ENCODE measurements around the gene ZNF324. TPM values are rescaled to one million over a fixed set of nuclear protein-coding genes. Genes with fewer than 3 reads are reported as not detected.

The ZNF324 gene
- total RNA-seq (2016; rRNA removed; fragmentation: Illumina TruSeq; extraction: Trizol) (4.0 and 4.7 TPM in 2 replicates), polyA plus RNA-seq (2011; rRNA removed) (1.1 and 1.6 TPM in 2 replicates), polyA minus RNA-seq (2011; rRNA and poly(A)+ RNA removed; ENCODE audit: low replicate concordance) (10.2 and 18.5 TPM in 2 replicates), Bru-seq, nascent RNA (percentile 52 among the genes with signal in this experiment), BruChase-seq, experiment 1, labeled RNA remaining after a 6-hour chase (percentile 59 among the genes with signal in this experiment), BruChase-seq, experiment 2, labeled RNA remaining after a 2-hour chase (percentile 58 among the genes with signal in this experiment)
- 0.30 and 1.2 TPM in 2 replicates for total RNA-seq (2016; cell fraction: cytosol; rRNA removed; fragmentation: Illumina TruSeq; extraction: Trizol; ENCODE audit: low read depth)
- 4.0 and 5.4 TPM in 2 replicates for total RNA-seq (2016; cell fraction: insoluble cytoplasmic fraction; rRNA removed; fragmentation: Illumina TruSeq; extraction: Trizol)
- total RNA-seq (2016; cell fraction: membrane; rRNA removed; fragmentation: Illumina TruSeq; extraction: Trizol): 1.7 and 1.8 TPM in 2 replicates
- total RNA-seq (2016; cell fraction: nucleus; rRNA removed; fragmentation: Illumina TruSeq; extraction: Trizol): 4.7 and 6.2 TPM in 2 replicates
- polyA plus RNA-seq (2011; cell fraction: cytosol; rRNA removed): 1.5 and 1.6 TPM in 2 replicates
- 6.4 TPM in 2 replicates for polyA plus RNA-seq (2011; cell fraction: nucleus; rRNA removed)
- polyA plus RNA-seq (2012): 1.8 and 2.3 TPM in 2 replicates
- 0.07 and 0.16 TPM in 2 replicates for polyA plus RNA-seq (2016; cell fraction: cytosol; fragmentation: Illumina TruSeq; extraction: Trizol; ENCODE audit: low read depth)
- 2.1 and 2.5 TPM in 2 replicates for polyA plus RNA-seq (2016; cell fraction: insoluble cytoplasmic fraction; fragmentation: Illumina TruSeq; extraction: Trizol; ENCODE audit: low read depth)
- 0.45 and 0.47 TPM in 2 replicates for polyA plus RNA-seq (2016; cell fraction: membrane; fragmentation: Illumina TruSeq; extraction: Trizol; ENCODE audit: low read depth)
- polyA plus RNA-seq (2016; cell fraction: nucleus; fragmentation: Illumina TruSeq; extraction: Trizol; ENCODE audit: insufficient read depth, low read depth): 3.4 and 3.6 TPM in 2 replicates
- polyA minus RNA-seq (2011; cell fraction: cytosol; rRNA and poly(A)+ RNA removed): 1.9 and 2.6 TPM in 2 replicates
- polyA minus RNA-seq (2011; cell fraction: nucleus; rRNA and poly(A)+ RNA removed): 10.4 and 13.9 TPM in 2 replicates
- long read RNA-seq, experiment 1, partial matches to known transcripts: 0 of 4 reads
- long read RNA-seq, experiment 1, other reads (novel, unspliced or antisense): 1 of 4 reads
- long read RNA-seq, experiment 2, transcript ZNF324-201 (4 exons, 3,000 nt): major isoform, 5 of 8 reads
- long read RNA-seq, experiment 2, partial matches to known transcripts: 0 of 8 reads
- long read RNA-seq, experiment 2, other reads (novel, unspliced or antisense): 3 of 8 reads

GRCh38 chr19:58466760-58467589 lies at the start of gene ZNF324:
TSS of gene ZNF324 (plus strand) at chr19:58467080. CDS start at chr19:58469186, 2,106 bp downstream.
- in situ Hi-C loops (cut with HindIII; ENCODE audit: extremely low pct_ligation_motif_present, low pct_unique_long_range_greater_than_20kb): no loop called here
- FAIRE-seq (peak; percentile 80), DNase-seq (ENCODE audit: low spot score) (peak; percentile 94), ATAC-seq (peak; percentile 89)
- peak within 1 kb of the TSS; percentile 94 for H3K4me2 ChIP-seq (ENCODE audit: low read depth, low read length)
- H3K36me3 ChIP-seq (replicated peaks in 1 of 2; ENCODE audit: control insufficient read depth in 1 of 2, insufficient read depth in 2 of 2, low read length in 2 of 2): peaks cover 2 to 11% of the 10 kb centered on the region in 2 experiments; a peak in 3 of 5 replicates
- H3K9ac ChIP-seq (ENCODE audit: insufficient read depth, low read depth, low read length): peak within 1 kb of the TSS; percentile 74
- BruUV-seq (replicated peaks): no TSS peak
- ChIA-PET CTCF (ENCODE audit: low intra/inter-chr PET ratio, low total read pairs) (no interaction called here), POLR2A (interaction anchor here (1.4 kb wide), 1 partner anchor 47 kb away, joined by 4 read pairs; no protein-coding TSS in a partner anchor)
- H3K27ac ChIP-seq (ENCODE audit: extremely low read length, insufficient read depth, low read length): peak within 1 kb of the TSS; percentile 51
- no peaks in the 10 kb centered on the region for H4K20me1 ChIP-seq (ENCODE audit: insufficient read depth, low read length)
- H2AFZ ChIP-seq (ENCODE audit: low read length): peak within 1 kb of the TSS; percentile 80
- no peaks in the 10 kb centered on the region for H3K27me3 ChIP-seq (ENCODE audit: control insufficient read depth in 1 of 2, insufficient read depth in 2 of 2, low read length in 2 of 2)
- peaks cover 24% of the 10 kb centered on the region for H3K4me1 ChIP-seq (ENCODE audit: insufficient read depth, low read length)
- peaks cover 6% of the 10 kb centered on the region for H3K79me2 ChIP-seq (ENCODE audit: insufficient read depth, low read length)
- H3K9me3 ChIP-seq (ENCODE audit: low read length): no peaks in the 10 kb centered on the region
- WGBS (ENCODE audit: low lambda C conversion rate): 0% methylated on average over 2 of the region's 92 CpGs
- intact Hi-C loops (cut with micrococcal nuclease; ENCODE audit: unreplicated experiment): loop anchor here (2.0 to 5.0 kb wide), 4 partner anchors 16 to 140 kb away; partner anchors contain the start of genes ZBTB45, ZNF324B, ZNF584 and ZSCAN22
- H3K4me3 ChIP-seq (replicated peaks in 1 of 3; ENCODE audit: insufficient read depth in 1 of 3, low read depth in 2 of 3, low read length in 3 of 3): peak within 1 kb of the TSS; percentile 71 to 93 (median 86)
- TF ChIP-seq RFX3 (CRISPR knock-in tag; IDR thresholded peaks at IDR 0.05) (peak; percentile 96), MTERF4 (CRISPR knock-in tag; IDR thresholded peaks at IDR 0.05) (no peak), MTF2 (CRISPR knock-in tag; IDR thresholded peaks at IDR 0.05; ENCODE audit: borderline replicate concordance) (no peak), SOX6 (IDR thresholded peaks at IDR 0.05) (no peak), SOX6 (CRISPR knock-in tag; IDR thresholded peaks at IDR 0.05) (no peak), ZBED4 (CRISPR knock-in tag; IDR thresholded peaks at IDR 0.05; ENCODE audit: borderline replicate concordance) (no peak), FOXM1 (CRISPR knock-in tag; IDR thresholded peaks at IDR 0.05) (no peak), ATF1 (CRISPR knock-in tag; IDR thresholded peaks at IDR 0.05) (peak; percentile 32; the same call in 1 of the 2 replicates), MXD4 (CRISPR knock-in tag; IDR thresholded peaks at IDR 0.05) (peak; percentile 54; the same call in 1 of the 2 replicates), ZGPAT (CRISPR knock-in tag; IDR thresholded peaks at IDR 0.05) (peak; percentile 72), MXD3 (CRISPR knock-in tag; IDR thresholded peaks at IDR 0.05) (no peak; the same call in 1 of the 2 replicates)
